Measurements from ENCODE around the gene NEK10. TPM values are rescaled to one million over a fixed set of nuclear protein-coding genes. Genes with fewer than 3 reads are reported as not detected.

NEK10 gene
- total and polyA plus RNA-seq, 2 of the 4 experiments (the other 2 are of a cell fraction): 2.2 to 6.6 TPM

DNA sequence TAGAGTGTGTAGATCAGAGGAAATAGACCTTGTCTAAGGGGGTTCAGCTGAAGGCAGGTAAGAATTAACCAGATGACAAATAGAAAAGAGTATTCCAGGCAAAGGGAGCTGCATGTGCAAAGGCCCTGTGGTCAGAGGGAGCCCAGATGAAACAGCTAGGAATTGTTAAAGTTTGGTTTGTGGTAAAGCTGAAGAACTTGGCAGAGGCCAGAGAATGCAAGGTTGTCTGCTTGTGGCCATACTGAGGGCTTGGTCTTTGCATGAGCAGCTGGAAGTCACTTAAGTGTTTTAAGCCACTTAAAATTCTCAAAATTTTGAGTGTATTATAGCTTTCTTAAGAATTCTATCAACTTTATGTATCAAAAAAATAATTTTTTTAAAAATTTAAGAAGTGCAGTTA, 116.5 kb downstream of the NEK10 start:
- no TSS peak for BruUV-seq (replicated peaks)
- in situ Hi-C loops (cut with MboI; ENCODE audit: low sequenced_read_pairs): loop anchor here (10.0 kb wide), 1 partner anchor 118 kb away; no protein-coding TSS in a partner anchor

More for the DNA sequence above, 116.5 kb downstream of the NEK10 start:
- H4K5ac ChIP-seq (ENCODE audit: low read depth, low read length): no peak overlapping the region
- POLR2A ChIA-PET (ENCODE audit: unreplicated experiment): no interaction called here
- no peak overlapping the region for H3K4me2 ChIP-seq (ENCODE audit: low read depth, low read length)
- H3K14ac ChIP-seq (replicated peaks; ENCODE audit: low read depth, low read length): no peak overlapping the region
- H3K4me1 ChIP-seq (ENCODE audit: control insufficient read depth, insufficient read depth, low read length): no peaks in the 10 kb centered on the region
- no peak overlapping the region for H2AK9ac ChIP-seq (replicated peaks; ENCODE audit: low read depth, low read length, poor library complexity)
- no peak overlapping the region for H3K23ac ChIP-seq (ENCODE audit: low read depth, low read length)
- no peak overlapping the region for H2AK5ac ChIP-seq (ENCODE audit: low read depth, low read length)
- no peaks in the 10 kb centered on the region for H3K27me3 ChIP-seq (ENCODE audit: control insufficient read depth, insufficient read depth, low read length)
- H3K79me1 ChIP-seq (ENCODE audit: low read depth in 1 of 2, low read length in 2 of 2): no peaks in the 10 kb centered on the region
- H3K27ac ChIP-seq (ENCODE audit: insufficient read depth, low read length): no peak overlapping the region
- H2AFZ ChIP-seq (replicated peaks; ENCODE audit: low read length, poor library complexity): no peak overlapping the region
- H3K18ac ChIP-seq (ENCODE audit: low read depth, low read length): no peak overlapping the region
- H4K91ac ChIP-seq (ENCODE audit: insufficient read depth, low read depth, low read length): no peak overlapping the region
- H2BK20ac ChIP-seq (ENCODE audit: low read depth, low read length): no peak overlapping the region
- intact Hi-C loops (cut with micrococcal nuclease): no loop called here
- TF ChIP-seq MAZ (IDR thresholded peaks at IDR 0.05; ENCODE audit: borderline replicate concordance, low read depth, low read length): no peak
- TF ChIP-seq MXI1 (IDR thresholded peaks at IDR 0.05; ENCODE audit: borderline replicate concordance, low read depth, low read length): no peak
- TF ChIP-seq, protein P1, sequence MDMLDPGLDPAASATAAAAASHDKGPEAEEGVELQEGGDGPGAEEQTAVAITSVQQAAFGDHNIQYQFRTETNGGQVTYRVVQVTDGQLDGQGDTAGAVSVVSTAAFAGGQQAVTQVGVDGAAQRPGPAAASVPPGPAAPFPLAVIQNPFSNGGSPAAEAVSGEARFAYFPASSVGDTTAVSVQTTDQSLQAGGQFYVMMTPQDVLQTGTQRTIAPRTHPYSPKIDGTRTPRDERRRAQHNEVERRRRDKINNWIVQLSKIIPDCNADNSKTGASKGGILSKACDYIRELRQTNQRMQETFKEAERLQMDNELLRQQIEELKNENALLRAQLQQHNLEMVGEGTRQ (IDR thresholded peaks at IDR 0.05; ENCODE audit: low read depth, low read length): no peak
- no peak for TF ChIP-seq RAD21 (IDR thresholded peaks at IDR 0.05; ENCODE audit: low read length)
- TF ChIP-seq CHD1 (IDR thresholded peaks at IDR 0.05; ENCODE audit: low read depth, low read length): no peak
- TF ChIP-seq POLR2A (IDR thresholded peaks at IDR 0.05; ENCODE audit: low read depth, low read length): no peak
- H4K20me1 ChIP-seq (ENCODE audit: insufficient read depth, low read length): no peaks in the 10 kb centered on the region
- dilution Hi-C loops (cut with HindIII; ENCODE audit: low sequenced_read_pairs, unreplicated experiment): no loop called here
- no peak overlapping the region for H2BK5ac ChIP-seq (ENCODE audit: low read depth, low read length, poor library complexity, severe bottlenecking)
- CTCF ChIA-PET: interaction anchor here (1.8 to 2.3 kb wide), 2 partner anchors 110 to 118 kb away, joined by 10 to 32 read pairs; no protein-coding TSS in a partner anchor
- no peaks in the 10 kb centered on the region for H3K36me3 ChIP-seq (ENCODE audit: control insufficient read depth, insufficient read depth, low read length)
- no peak for ATAC-seq (ENCODE audit: low read depth)
- no peak overlapping the region for H3K56ac ChIP-seq (ENCODE audit: extremely low read depth, insufficient read depth, low read length)
- H3K9me3 ChIP-seq (ENCODE audit: control insufficient read depth, insufficient read depth, low read length): no peaks in the 10 kb centered on the region
- no peak overlapping the region for H2BK15ac ChIP-seq (ENCODE audit: low read depth, low read length)
- H3K4me3 ChIP-seq (ENCODE audit: insufficient read depth, low read depth, low read length): no peak overlapping the region
- H3K4ac ChIP-seq (ENCODE audit: low read depth, low read length): no peak overlapping the region
- no peak overlapping the region for H2BK120ac ChIP-seq (ENCODE audit: low read depth, low read length)
- no peak overlapping the region for H4K8ac ChIP-seq (ENCODE audit: low read depth in 2 of 2, low read length in 2 of 2)
- no peaks in the 10 kb centered on the region for H3K9me1 ChIP-seq (ENCODE audit: insufficient read depth, low read length)
- DNase-seq: no peak
- H3K9ac ChIP-seq (ENCODE audit: low read depth, low read length): no peak overlapping the region
